Measurements from ENCODE around the gene INSYN2B.

Gene INSYN2B

DNA sequence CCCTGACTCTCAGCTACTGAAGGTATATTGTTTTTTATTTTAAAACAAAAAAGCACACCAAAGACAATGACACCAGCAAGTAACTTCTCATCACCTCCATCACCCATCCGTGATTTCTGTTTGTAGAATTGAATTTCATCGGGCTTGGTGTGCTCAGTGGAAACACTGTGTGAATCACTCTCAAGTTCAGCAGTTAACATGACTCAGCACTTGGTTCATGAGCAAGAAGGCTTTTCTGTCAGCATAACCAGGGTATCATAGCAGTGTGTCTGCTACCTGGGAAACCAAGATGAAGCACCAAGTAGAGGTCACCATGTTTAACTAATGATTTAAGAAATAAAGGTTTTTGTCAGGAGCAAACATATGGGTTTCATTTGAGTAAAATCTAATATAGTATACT, 123.7 kb downstream of the INSYN2B start:
- H3K27ac ChIP-seq (replicated peaks) = no peak overlapping the region
- no peak for DNase-seq (ENCODE audit: low read depth in 1 of 2, low spot score in 1 of 2)

DNA sequence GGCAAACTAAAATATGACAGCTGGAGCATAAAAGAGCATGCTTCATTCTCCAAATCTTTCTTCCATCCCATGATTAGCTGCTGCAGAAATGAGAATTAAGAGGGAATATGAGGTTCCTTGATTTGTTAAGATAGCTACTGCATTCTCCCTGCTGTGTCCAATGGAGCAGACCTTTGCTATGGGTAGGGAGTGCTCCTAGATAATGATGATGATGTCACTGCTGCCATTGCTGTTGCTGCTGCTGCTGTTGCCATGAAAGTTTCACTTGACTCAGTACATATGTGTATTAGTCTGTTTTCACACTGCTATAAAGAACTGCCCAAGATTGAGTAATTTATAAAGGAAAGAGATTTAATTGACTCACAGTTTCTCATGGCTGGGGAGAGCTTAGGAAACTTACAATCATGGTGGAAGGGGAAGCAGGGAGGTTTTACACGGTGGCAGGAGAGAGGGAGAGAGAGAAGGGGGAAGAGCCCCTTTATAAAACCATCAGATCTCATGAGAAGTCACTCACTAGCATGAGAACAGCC, 128.9 kb downstream of the INSYN2B start:
- DNase-seq (ENCODE audit: low read depth in 1 of 2, low spot score in 1 of 2) = peak in 1 of 2 experiments; percentile 39
- Histone ChIP-seq H3K27ac (replicated peaks) (no peak overlapping the region), H3K27me3 (ENCODE audit: insufficient read depth, poor library complexity, severe bottlenecking) (no peaks in the 10 kb centered on the region), H3K4me3 (replicated peaks; ENCODE audit: insufficient read depth, low read length) (no peak overlapping the region)
- TF ChIP-seq SPI1 (IDR thresholded peaks at IDR 0.05; ENCODE audit: borderline replicate concordance, low read depth) = no peak
- TF ChIP-seq, protein P1, sequence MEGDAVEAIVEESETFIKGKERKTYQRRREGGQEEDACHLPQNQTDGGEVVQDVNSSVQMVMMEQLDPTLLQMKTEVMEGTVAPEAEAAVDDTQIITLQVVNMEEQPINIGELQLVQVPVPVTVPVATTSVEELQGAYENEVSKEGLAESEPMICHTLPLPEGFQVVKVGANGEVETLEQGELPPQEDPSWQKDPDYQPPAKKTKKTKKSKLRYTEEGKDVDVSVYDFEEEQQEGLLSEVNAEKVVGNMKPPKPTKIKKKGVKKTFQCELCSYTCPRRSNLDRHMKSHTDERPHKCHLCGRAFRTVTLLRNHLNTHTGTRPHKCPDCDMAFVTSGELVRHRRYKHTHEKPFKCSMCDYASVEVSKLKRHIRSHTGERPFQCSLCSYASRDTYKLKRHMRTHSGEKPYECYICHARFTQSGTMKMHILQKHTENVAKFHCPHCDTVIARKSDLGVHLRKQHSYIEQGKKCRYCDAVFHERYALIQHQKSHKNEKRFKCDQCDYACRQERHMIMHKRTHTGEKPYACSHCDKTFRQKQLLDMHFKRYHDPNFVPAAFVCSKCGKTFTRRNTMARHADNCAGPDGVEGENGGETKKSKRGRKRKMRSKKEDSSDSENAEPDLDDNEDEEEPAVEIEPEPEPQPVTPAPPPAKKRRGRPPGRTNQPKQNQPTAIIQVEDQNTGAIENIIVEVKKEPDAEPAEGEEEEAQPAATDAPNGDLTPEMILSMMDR (IDR thresholded peaks at IDR 0.05; ENCODE audit: insufficient read depth, low read length) = no peak
- no peak for TF ChIP-seq GABPA (IDR thresholded peaks at IDR 0.05; ENCODE audit: low read depth)
- TF ChIP-seq POLR2AphosphoS5 (IDR thresholded peaks at IDR 0.05; ENCODE audit: low read depth) = no peak
- TF ChIP-seq, protein P2, sequence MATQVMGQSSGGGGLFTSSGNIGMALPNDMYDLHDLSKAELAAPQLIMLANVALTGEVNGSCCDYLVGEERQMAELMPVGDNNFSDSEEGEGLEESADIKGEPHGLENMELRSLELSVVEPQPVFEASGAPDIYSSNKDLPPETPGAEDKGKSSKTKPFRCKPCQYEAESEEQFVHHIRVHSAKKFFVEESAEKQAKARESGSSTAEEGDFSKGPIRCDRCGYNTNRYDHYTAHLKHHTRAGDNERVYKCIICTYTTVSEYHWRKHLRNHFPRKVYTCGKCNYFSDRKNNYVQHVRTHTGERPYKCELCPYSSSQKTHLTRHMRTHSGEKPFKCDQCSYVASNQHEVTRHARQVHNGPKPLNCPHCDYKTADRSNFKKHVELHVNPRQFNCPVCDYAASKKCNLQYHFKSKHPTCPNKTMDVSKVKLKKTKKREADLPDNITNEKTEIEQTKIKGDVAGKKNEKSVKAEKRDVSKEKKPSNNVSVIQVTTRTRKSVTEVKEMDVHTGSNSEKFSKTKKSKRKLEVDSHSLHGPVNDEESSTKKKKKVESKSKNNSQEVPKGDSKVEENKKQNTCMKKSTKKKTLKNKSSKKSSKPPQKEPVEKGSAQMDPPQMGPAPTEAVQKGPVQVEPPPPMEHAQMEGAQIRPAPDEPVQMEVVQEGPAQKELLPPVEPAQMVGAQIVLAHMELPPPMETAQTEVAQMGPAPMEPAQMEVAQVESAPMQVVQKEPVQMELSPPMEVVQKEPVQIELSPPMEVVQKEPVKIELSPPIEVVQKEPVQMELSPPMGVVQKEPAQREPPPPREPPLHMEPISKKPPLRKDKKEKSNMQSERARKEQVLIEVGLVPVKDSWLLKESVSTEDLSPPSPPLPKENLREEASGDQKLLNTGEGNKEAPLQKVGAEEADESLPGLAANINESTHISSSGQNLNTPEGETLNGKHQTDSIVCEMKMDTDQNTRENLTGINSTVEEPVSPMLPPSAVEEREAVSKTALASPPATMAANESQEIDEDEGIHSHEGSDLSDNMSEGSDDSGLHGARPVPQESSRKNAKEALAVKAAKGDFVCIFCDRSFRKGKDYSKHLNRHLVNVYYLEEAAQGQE (IDR thresholded peaks at IDR 0.05; ENCODE audit: insufficient replicate concordance, low read depth) = no peak

More for the DNA sequence above, 123.7 kb downstream of the INSYN2B start:
- TF ChIP-seq, protein P1 (IDR thresholded peaks at IDR 0.05; ENCODE audit: insufficient read depth, low read length) = no peak
- TF ChIP-seq POLR2AphosphoS5 (IDR thresholded peaks at IDR 0.05; ENCODE audit: low read depth) = no peak
- TF ChIP-seq SPI1 (IDR thresholded peaks at IDR 0.05; ENCODE audit: borderline replicate concordance, low read depth) = no peak
- TF ChIP-seq, protein P2 (IDR thresholded peaks at IDR 0.05; ENCODE audit: insufficient replicate concordance, low read depth) = no peak
- TF ChIP-seq GABPA (IDR thresholded peaks at IDR 0.05; ENCODE audit: low read depth) = no peak
- Histone ChIP-seq H3K4me3 (replicated peaks; ENCODE audit: insufficient read depth, low read length) (no peak overlapping the region), H3K27me3 (ENCODE audit: insufficient read depth, poor library complexity, severe bottlenecking) (no peaks in the 10 kb centered on the region)

DNA sequence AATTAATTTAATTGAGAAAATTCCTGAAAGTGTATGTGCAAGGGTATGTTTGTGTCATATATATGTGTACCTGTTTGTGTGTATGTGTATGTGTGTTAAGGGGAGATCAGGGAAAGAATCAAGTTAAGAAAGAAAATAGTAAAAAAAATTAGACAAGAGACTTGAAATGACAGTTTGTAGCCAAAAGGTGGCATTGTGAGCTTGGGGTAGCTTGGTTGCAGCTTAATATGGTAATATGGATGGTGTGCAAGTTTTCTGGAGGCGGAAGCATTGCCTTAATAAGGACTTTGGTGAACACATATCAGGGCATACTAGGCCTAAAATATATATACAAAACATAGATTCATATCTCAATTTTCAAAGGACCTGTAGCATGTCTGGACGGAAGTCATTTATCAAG, 129.9 kb downstream of the INSYN2B start:
- no peak for DNase-seq (ENCODE audit: low read depth in 1 of 2, low spot score in 1 of 2)
- TF ChIP-seq, protein P1 (IDR thresholded peaks at IDR 0.05; ENCODE audit: insufficient read depth, low read length) = no peak
- TF ChIP-seq, protein P2 (IDR thresholded peaks at IDR 0.05; ENCODE audit: insufficient replicate concordance, low read depth) = no peak
- TF ChIP-seq GABPA (IDR thresholded peaks at IDR 0.05; ENCODE audit: low read depth) (no peak), POLR2AphosphoS5 (IDR thresholded peaks at IDR 0.05; ENCODE audit: low read depth) (no peak), SPI1 (IDR thresholded peaks at IDR 0.05; ENCODE audit: borderline replicate concordance, low read depth) (no peak)
- no peaks in the 10 kb centered on the region for H3K27me3 ChIP-seq (ENCODE audit: insufficient read depth, poor library complexity, severe bottlenecking)
- no peak overlapping the region for H3K4me3 ChIP-seq (replicated peaks; ENCODE audit: insufficient read depth, low read length)
- no peak overlapping the region for H3K27ac ChIP-seq (replicated peaks)

All from HL-60 (cell line).